HG02938 (cell line): ENCODE measurements around the gene ATG9B.

ENCODE experiments used
- ATAC-seq: cut with Tn5 transposase; IDR thresholded peaks from one replicate; pipeline ENCODE4 v1.9.1; 2021; ENCODE audit warnings: mild to moderate bottlenecking, moderate library complexity; ENCODE audit not compliant: unreplicated experiment

ATG9B gene

DNA sequence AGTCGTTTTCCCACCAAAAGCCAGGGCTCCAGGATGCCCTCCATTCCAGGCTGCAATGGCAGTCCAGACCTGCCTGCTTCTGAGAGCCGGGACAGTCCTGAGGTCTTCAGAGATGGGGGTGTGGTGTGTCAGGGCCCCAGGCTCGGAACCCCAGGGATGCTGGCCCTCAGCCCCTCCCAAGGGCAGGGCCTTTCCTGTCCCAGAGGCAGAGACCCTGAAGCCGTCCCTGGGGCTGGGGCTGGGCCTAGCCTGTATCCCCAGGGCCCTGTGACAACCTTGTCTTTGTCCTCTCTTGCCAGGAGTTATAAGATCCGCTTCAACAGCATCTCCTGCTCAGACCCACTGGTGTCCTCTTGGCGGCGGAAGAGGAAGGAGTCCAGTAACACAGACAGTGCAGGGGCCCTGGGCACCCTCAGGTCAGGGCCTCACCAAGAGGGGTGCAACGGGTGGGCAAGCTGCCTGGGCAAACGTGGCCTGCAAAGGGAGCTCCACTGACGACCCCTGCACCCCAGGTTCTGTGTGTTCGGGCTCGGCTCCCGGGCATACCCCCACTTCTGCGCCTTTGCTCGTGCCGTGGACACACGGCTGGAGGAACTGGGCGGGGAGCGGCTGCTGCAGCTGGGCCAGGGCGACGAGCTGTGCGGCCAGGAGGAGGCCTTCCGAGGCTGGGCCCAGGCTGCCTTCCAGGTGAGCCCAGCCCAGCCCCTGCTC, 17.5 kb downstream of the ATG9B start:
- no peak for ATAC-seq

- ATAC-seq, result no peak
Measured at GRCh38 chr7:151005566-151005965, 18.7 kb downstream of the ATG9B start.

- no peak for ATAC-seq
Measured at GRCh38 chr7:151003572-151003971, 20.7 kb downstream of the ATG9B start.

DNA sequence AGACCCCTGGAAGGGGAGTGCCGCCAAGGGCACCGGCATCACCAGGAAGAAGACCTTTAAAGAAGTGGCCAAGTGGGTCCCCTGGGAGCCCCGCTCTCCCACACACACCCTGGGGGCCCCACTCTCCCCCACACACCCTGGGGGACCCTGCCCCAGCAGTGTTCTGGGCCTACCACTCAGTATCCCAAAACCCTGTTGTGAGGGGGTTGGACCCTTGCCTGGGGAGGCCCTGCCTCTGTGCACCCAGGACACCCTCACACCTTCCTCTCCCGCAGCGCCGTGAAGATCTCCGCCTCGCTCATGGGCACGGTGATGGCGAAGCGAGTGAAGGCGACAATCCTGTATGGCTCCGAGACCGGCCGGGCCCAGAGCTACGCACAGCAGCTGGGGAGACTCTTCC, 22.7 kb downstream of the ATG9B start:
- no peak for ATAC-seq

GRCh38 chr7:151000897-151001495, 23.3 kb downstream of the ATG9B start:
- ATAC-seq, result no peak

- ATAC-seq, result no peak
Measured at GRCh38 chr7:150999497-151000230, 24.6 kb downstream of the ATG9B start.

GRCh38 chr7:150999001-150999400, 25.3 kb downstream of the ATG9B start:
- no peak for ATAC-seq

- no peak for ATAC-seq
Measured at GRCh38 chr7:150998341-150998740, 26.0 kb downstream of the ATG9B start.

DNA sequence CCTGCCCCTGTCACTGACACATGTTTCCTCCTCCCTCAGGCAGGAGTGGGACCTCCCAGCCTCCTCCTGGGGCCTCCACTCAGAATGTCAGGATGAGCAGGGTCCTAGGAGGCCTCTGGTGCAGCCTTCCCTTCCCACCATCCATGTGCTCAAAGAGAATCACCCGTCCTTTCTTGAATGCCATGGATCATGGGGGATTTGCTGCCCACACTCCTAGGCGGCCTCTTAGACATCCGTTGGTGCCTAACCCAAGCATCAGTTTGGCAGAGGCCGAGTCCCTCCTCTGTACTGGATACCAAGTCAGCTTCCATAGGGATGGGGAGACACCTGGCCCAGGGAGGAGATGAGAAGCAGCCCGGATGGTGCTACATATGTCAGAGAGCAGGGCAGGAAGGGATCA, 26.5 kb downstream of the ATG9B start:
- ATAC-seq, result no peak

- ATAC-seq, result no peak
Measured at GRCh38 chr7:150997075-150997511, 27.2 kb downstream of the ATG9B start.

GRCh38 chr7:150996376-150997074, 27.8 kb downstream of the ATG9B start:
- no peak for ATAC-seq

GRCh38 chr7:150994838-150995510, 29.3 kb downstream of the ATG9B start:
- ATAC-seq, result no peak

GRCh38 chr7:150994141-150994837, 30.0 kb downstream of the ATG9B start:
- ATAC-seq, result no peak

DNA sequence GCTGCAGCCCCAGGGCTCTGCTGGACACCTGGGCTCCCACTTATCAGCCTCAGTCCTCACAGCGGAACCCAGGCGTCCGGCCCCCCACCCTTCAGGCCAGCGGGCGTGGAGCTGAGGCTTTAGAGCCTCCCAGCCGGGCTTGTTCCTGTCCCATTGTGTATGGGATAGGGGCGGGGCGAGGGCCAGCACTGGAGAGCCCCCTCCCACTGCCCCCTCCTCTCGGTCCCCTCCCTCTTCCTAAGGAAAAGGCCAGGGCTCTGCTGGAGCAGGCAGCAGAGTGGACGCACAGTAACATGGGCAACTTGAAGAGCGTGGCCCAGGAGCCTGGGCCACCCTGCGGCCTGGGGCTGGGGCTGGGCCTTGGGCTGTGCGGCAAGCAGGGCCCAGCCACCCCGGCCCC, 30.8 kb downstream of the ATG9B start:
- ATAC-seq, result no peak

DNA sequence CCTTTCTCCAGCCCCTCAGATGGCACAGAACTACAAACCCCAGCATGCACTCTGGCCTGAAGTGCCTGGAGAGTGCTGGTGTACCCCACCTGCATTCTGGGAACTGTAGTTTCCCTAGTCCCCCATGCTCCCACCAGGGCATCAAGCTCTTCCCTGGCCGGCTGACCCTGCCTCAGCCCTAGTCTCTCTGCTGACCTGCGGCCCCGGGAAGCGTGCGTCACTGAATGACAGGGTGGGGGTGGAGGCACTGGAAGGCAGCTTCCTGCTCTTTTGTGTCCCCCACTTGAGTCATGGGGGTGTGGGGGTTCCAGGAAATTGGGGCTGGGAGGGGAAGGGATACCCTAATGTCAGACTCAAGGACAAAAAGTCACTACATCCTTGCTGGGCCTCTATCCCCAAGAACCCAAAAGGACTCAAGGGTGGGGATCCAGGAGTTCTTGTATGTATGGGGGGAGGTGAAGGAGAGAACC, 31.4 kb downstream of the ATG9B start:
- peak; percentile 55 for ATAC-seq

GRCh38 chr7:150992051-150992640, 32.1 kb downstream of the ATG9B start:
- ATAC-seq, result no peak

- no peak for ATAC-seq
Measured at GRCh38 chr7:150990416-150991186, 33.7 kb downstream of the ATG9B start, which contains the start of gene NOS3. NOS3 (plus strand) TSS chr7:150991017; CDS start chr7:150993804, 2,787 bp downstream.

DNA sequence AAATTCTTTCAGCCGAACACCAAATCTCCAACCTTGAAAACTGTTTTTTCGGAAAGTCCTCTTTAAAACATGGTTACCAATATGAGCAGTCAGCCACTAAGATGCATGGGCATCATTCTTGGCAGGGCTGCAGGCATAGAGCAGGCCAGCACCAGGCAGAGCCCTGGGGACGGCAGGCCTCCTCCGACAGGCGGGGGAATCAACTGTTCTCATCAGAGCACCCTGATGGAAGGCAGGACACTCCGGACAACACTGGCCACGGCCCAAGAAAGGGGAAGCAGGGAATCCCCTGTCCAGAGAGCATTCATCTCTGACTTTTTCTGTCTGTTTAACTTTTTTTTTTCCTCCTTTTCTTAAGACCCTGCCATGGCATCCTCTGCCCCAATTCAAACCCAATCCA, 34.8 kb downstream of the ATG9B start:
- ATAC-seq, result no peak
